Lower leg skin (tissue), 4 donors: ENCODE data around the gene LCP1. TPM values are rescaled to one million over a fixed set of nuclear protein-coding genes. Genes with fewer than 3 reads are reported as not detected.

Experiments
- DNase-seq, 2 donors: peaks; one replicate each; pipeline ENCODE4 v3.0.0-alpha.2; 2019; ENCODE audit warnings: low spot score in 2 of 2
- H3K4me3 ChIP-seq: fragments of 200-600 bp; sonication (generic); 2 replicates; pipeline ENCODE4 v1.5.1; 2017; ENCODE audit warnings: mild to moderate bottlenecking, low read depth; ENCODE audit not compliant: poor library complexity, severe bottlenecking
- CTCF ChIP-seq, 3 donors: fragments of 450-650 bp; IDR thresholded peaks; one replicate each; pipeline ENCODE4 v1.5.1; 2016; ENCODE audit warnings: antibody characterized with exemption in 3 of 3, mild to moderate bottlenecking in 3 of 3, moderate library complexity in 2 of 3
- POLR2A ChIP-seq, 2 donors: fragments of 450-650 bp; IDR thresholded peaks; one replicate each; pipeline ENCODE4 v1.6.1; 2016 to 2017; ENCODE audit warnings: antibody characterized with exemption in 2 of 2, mild to moderate bottlenecking in 1 of 2, moderate library complexity in 1 of 2
- WGBS, 2 donors: methylation state at CpG; one replicate each; pipeline ENCODE4 v1.1.5; 2018; 5-methylcytosine and 5-hydroxymethylcytosine counted together
- intact Hi-C: fragments of 100-400 bp; cut with DNase I; formaldehyde crosslinking; loops from one replicate; pipeline ENCODE4 v1.15.0; 2023; ENCODE audit warnings: low total_unique reads
- total RNA-seq, 4 donors: library from RNA; depleted of rRNA; stranded (reverse); fragments of >200 nt; gene quantifications; one replicate each; pipeline ENCODE4 v1.1.0, GENCODE V29; 2016

Gene LCP1
- total RNA-seq, 4 donors from 2014 or later = 21.7 to 45.4 (median 39.0) TPM

- WGBS, 2 donors = 59 to 60% methylated on average over 7 of the region's 7 CpGs
- no peak overlapping the region for H3K4me3 ChIP-seq
- no peak for DNase-seq
- intact Hi-C loops = no loop called here
- TF ChIP-seq CTCF (IDR thresholded peaks at IDR 0.05) (no peak), POLR2A (IDR thresholded peaks at IDR 0.05) (no peak)
Observed at GRCh38 chr13:46154136-46154801, 27.7 kb downstream of the LCP1 start.

GRCh38 chr13:46152627-46153328 is 29.2 kb downstream of the LCP1 start:
- intact Hi-C loops = no loop called here
- TF ChIP-seq CTCF (IDR thresholded peaks at IDR 0.05) = no peak
- TF ChIP-seq POLR2A (IDR thresholded peaks at IDR 0.05) = no peak
- WGBS, 2 donors = 95% methylated on average over 6 of the region's 6 CpGs
- H3K4me3 ChIP-seq = no peak overlapping the region
- DNase-seq = no peak

- 91 to 95% methylated on average over 1 of the region's 1 CpG for WGBS, 2 donors
- DNase-seq = no peak
- no peak overlapping the region for H3K4me3 ChIP-seq
- intact Hi-C loops = no loop called here
- TF ChIP-seq CTCF (IDR thresholded peaks at IDR 0.05) (no peak), POLR2A (IDR thresholded peaks at IDR 0.05) (no peak)
Observed at GRCh38 chr13:46150134-46150693, 31.8 kb downstream of the LCP1 start.

- H3K4me3 ChIP-seq = no peak overlapping the region
- WGBS, 2 donors = 52 to 57% methylated on average over 7 of the region's 7 CpGs
- no peak for DNase-seq
- TF ChIP-seq CTCF (IDR thresholded peaks at IDR 0.05) (no peak), POLR2A (IDR thresholded peaks at IDR 0.05) (no peak)
- intact Hi-C loops = no loop called here
Observed at GRCh38 chr13:46149272-46150133, 32.5 kb downstream of the LCP1 start.

GRCh38 chr13:46146898-46147297 is 35.1 kb downstream of the LCP1 start:
- no peak for DNase-seq
- H3K4me3 ChIP-seq = no peak overlapping the region
- intact Hi-C loops = no loop called here
- WGBS, 2 donors = 36 to 38% methylated on average over 3 of the region's 3 CpGs
- TF ChIP-seq CTCF (IDR thresholded peaks at IDR 0.05) (no peak), POLR2A (IDR thresholded peaks at IDR 0.05) (no peak)
